DND-41 (cell line): ENCODE data around the gene EPN3.

ENCODE experiments used
- ATAC-seq: fragments of 200-7000 bp; cut with Tn5 transposase; 3 replicates; pipeline ENCODE4 v1.9.1; 2021; ENCODE audit warnings: low read depth; ENCODE audit not compliant: insufficient read depth
- DNase-seq: peaks from one replicate; pipeline ENCODE4 v3.0.0-alpha.2; 2020
- H2AFZ ChIP-seq: 2 replicates; pipeline ENCODE4 v1.6.0; 2012; ENCODE audit warnings: low read depth, low read length
- H3K27ac ChIP-seq: 2 replicates; pipeline ENCODE4 v1.5.1; 2012; ENCODE audit warnings: low read length, inconsistent platforms
- H3K27me3 ChIP-seq: fragments of 200-600 bp; sonication (generic); 2 replicates; pipeline ENCODE4 v1.6.0; 2012; ENCODE audit warnings: low read length, mild to moderate bottlenecking, inconsistent platforms; ENCODE audit not compliant: insufficient read depth, poor library complexity
- H3K36me3 ChIP-seq: 2 replicates; pipeline ENCODE4 v1.5.1; 2012; ENCODE audit warnings: low read length, inconsistent platforms; ENCODE audit not compliant: insufficient read depth
- H3K4me1 ChIP-seq: 2 replicates; pipeline ENCODE4 v1.5.1; 2012; ENCODE audit warnings: mild to moderate bottlenecking, low read length; ENCODE audit not compliant: insufficient read depth
- H3K4me2 ChIP-seq: 2 replicates; pipeline ENCODE4 v1.6.0; 2012; ENCODE audit warnings: mild to moderate bottlenecking, moderate library complexity, low read length, inconsistent platforms; ENCODE audit not compliant: insufficient read depth
- H3K4me3 ChIP-seq, 2 experiments: fragments of 200-600 bp in 1 of 2; shearing (Covaris generic) in 1 of 2; 2 replicates each; pipeline ENCODE4 v1.5.1; 2012 to 2016; ENCODE audit warnings: inconsistent platforms in 2 of 2, low read length in 2 of 2, mild to moderate bottlenecking in 2 of 2, low read depth in 1 of 2, moderate library complexity in 1 of 2
- H3K79me2 ChIP-seq: 2 replicates; pipeline ENCODE4 v1.6.0; 2012; ENCODE audit warnings: low read length, inconsistent platforms; ENCODE audit not compliant: insufficient read depth
- H3K9ac ChIP-seq: 2 replicates; pipeline ENCODE4 v1.6.0; 2012; ENCODE audit warnings: low read depth, mild to moderate bottlenecking, inconsistent platforms, low read length, moderate library complexity
- H3K9me3 ChIP-seq: 2 replicates; pipeline ENCODE4 v1.5.1; 2012; ENCODE audit warnings: low read length, moderate library complexity, mild to moderate bottlenecking, inconsistent platforms; ENCODE audit not compliant: insufficient read depth, severe bottlenecking
- H4K20me1 ChIP-seq: 2 replicates; pipeline ENCODE4 v1.6.0; 2012; ENCODE audit warnings: low read length; ENCODE audit not compliant: insufficient read depth
- EZH2 ChIP-seq: IDR thresholded peaks from 3 replicates; pipeline ENCODE4 v1.6.1; 2012; ENCODE audit warnings: borderline replicate concordance, low read depth, mild to moderate bottlenecking, moderate library complexity, low read length, inconsistent platforms; ENCODE audit not compliant: severe bottlenecking
- TF ChIP-seq, protein P1 (sequence below): IDR thresholded peaks from 2 replicates; pipeline ENCODE4 v1.5.1; 2012; ENCODE audit warnings: borderline replicate concordance, low read length, moderate library complexity, mild to moderate bottlenecking; ENCODE audit not compliant: poor library complexity, severe bottlenecking; ENCODE audit errors: extremely low read depth

Gene EPN3

GRCh38 chr17:50505591-50506130, 26.9 kb upstream of the EPN3 start:
- Histone ChIP-seq H3K4me3 (no peak overlapping the region), H3K4me2 (no peak overlapping the region), H3K4me1 (peaks cover 33% of the 10 kb centered on the region), H3K27me3 (peaks cover 10% of the 10 kb centered on the region), H3K79me2 (no peaks in the 10 kb centered on the region), H3K36me3 (no peaks in the 10 kb centered on the region), H3K27ac (no peak overlapping the region), H2AFZ (no peak overlapping the region), H3K9me3 (no peaks in the 10 kb centered on the region), H3K9ac (no peak overlapping the region), H4K20me1 (no peaks in the 10 kb centered on the region)
- DNase-seq (no peak), ATAC-seq (no peak)
- TF ChIP-seq, protein P1, sequence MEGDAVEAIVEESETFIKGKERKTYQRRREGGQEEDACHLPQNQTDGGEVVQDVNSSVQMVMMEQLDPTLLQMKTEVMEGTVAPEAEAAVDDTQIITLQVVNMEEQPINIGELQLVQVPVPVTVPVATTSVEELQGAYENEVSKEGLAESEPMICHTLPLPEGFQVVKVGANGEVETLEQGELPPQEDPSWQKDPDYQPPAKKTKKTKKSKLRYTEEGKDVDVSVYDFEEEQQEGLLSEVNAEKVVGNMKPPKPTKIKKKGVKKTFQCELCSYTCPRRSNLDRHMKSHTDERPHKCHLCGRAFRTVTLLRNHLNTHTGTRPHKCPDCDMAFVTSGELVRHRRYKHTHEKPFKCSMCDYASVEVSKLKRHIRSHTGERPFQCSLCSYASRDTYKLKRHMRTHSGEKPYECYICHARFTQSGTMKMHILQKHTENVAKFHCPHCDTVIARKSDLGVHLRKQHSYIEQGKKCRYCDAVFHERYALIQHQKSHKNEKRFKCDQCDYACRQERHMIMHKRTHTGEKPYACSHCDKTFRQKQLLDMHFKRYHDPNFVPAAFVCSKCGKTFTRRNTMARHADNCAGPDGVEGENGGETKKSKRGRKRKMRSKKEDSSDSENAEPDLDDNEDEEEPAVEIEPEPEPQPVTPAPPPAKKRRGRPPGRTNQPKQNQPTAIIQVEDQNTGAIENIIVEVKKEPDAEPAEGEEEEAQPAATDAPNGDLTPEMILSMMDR = no peak
- no peak for TF ChIP-seq EZH2

GRCh38 chr17:50506298-50506697, 26.2 kb upstream of the EPN3 start:
- no peak overlapping the region for H2AFZ ChIP-seq
- no peaks in the 10 kb centered on the region for H3K79me2 ChIP-seq
- no peak for TF ChIP-seq EZH2
- TF ChIP-seq, protein P1 = no peak
- H3K4me1 ChIP-seq = peaks cover 33% of the 10 kb centered on the region
- DNase-seq (no peak), ATAC-seq (no peak)
- H3K9me3 ChIP-seq = no peaks in the 10 kb centered on the region
- peaks cover 10% of the 10 kb centered on the region for H3K27me3 ChIP-seq
- no peak overlapping the region for H3K4me3 ChIP-seq
- no peaks in the 10 kb centered on the region for H3K36me3 ChIP-seq
- H4K20me1 ChIP-seq = no peaks in the 10 kb centered on the region
- H3K4me2 ChIP-seq = no peak overlapping the region
- no peak overlapping the region for H3K9ac ChIP-seq
- H3K27ac ChIP-seq = no peak overlapping the region

- ATAC-seq (peak; percentile 71), DNase-seq (peak; percentile 78)
- no peaks in the 10 kb centered on the region for H3K36me3 ChIP-seq
- H3K4me2 ChIP-seq = peak within 1 kb of the TSS; percentile 71
- no peaks in the 10 kb centered on the region for H3K9me3 ChIP-seq
- H3K4me1 ChIP-seq = peaks cover 33% of the 10 kb centered on the region
- peak within 1 kb of the TSS; percentile 73 for H2AFZ ChIP-seq
- H3K79me2 ChIP-seq = no peaks in the 10 kb centered on the region
- peak within 1 kb of the TSS; percentile 42 to 79 for H3K4me3 ChIP-seq
- H3K27me3 ChIP-seq = peaks cover 10% of the 10 kb centered on the region
- no peaks in the 10 kb centered on the region for H4K20me1 ChIP-seq
- peak within 1 kb of the TSS; percentile 72 for H3K9ac ChIP-seq
- H3K27ac ChIP-seq = peak within 1 kb of the TSS; percentile 69
- TF ChIP-seq EZH2 = no peak
- TF ChIP-seq, protein P1 = no peak
Observed at GRCh38 chr17:50507871-50508572, 24.5 kb upstream of the EPN3 start, which contains the start of gene MYCBPAP. TSS of gene MYCBPAP (plus strand) at chr17:50508439. CDS start at chr17:50508675, 236 bp downstream.
